Measurements from ENCODE around the gene FBXO47.
"Not testable (repeated sequence)": the region's sequence is repeated elsewhere in the genome, so short reads cannot be mapped to it uniquely, and the experiment has no call there.

The FBXO47 gene

GRCh38 chr17:38920374-38921291 is 46.6 kb downstream of the FBXO47 start:
- no peak for DNase-seq

GRCh38 chr17:38919316-38920078 is 47.7 kb downstream of the FBXO47 start:
- DNase-seq, result no peak

- DNase-seq, result no peak
Measured at GRCh38 chr17:38918916-38919315, 48.3 kb downstream of the FBXO47 start.

GRCh38 chr17:38918129-38918913 is 48.9 kb downstream of the FBXO47 start:
- no peak for DNase-seq

GRCh38 chr17:38917259-38917658 is 49.9 kb downstream of the FBXO47 start:
- DNase-seq, result no peak

GRCh38 chr17:38916771-38917170 is 50.4 kb downstream of the FBXO47 start:
- no peak for DNase-seq

- no peak for DNase-seq
Measured at GRCh38 chr17:38915639-38915995, 51.6 kb downstream of the FBXO47 start.

- DNase-seq, result no peak
Measured at GRCh38 chr17:38914741-38915638, 52.2 kb downstream of the FBXO47 start.

GRCh38 chr17:38912221-38912813 is 54.9 kb downstream of the FBXO47 start:
- no peak for DNase-seq

- DNase-seq, result not testable (repeated sequence)
Measured at GRCh38 chr17:38911731-38912081, 55.5 kb downstream of the FBXO47 start.

- DNase-seq, result no peak
Measured at GRCh38 chr17:38911081-38911730, 56.0 kb downstream of the FBXO47 start.

- DNase-seq, result no peak
Measured at GRCh38 chr17:38910325-38910724, 56.9 kb downstream of the FBXO47 start.

GRCh38 chr17:38908676-38909181 is 58.5 kb downstream of the FBXO47 start:
- no peak for DNase-seq

- no peak for DNase-seq
Measured at GRCh38 chr17:38907930-38908675, 59.1 kb downstream of the FBXO47 start.

- DNase-seq, result no peak
Measured at GRCh38 chr17:38906460-38907228, 60.6 kb downstream of the FBXO47 start.

- DNase-seq, result no peak
Measured at GRCh38 chr17:38905375-38905774, 61.8 kb downstream of the FBXO47 start.

- no peak for DNase-seq
Measured at GRCh38 chr17:38904892-38905291, 62.3 kb downstream of the FBXO47 start.

- no peak for DNase-seq
Measured at GRCh38 chr17:38903404-38903803, 63.8 kb downstream of the FBXO47 start.

GRCh38 chr17:38900978-38901656 is 66.1 kb downstream of the FBXO47 start:
- DNase-seq, result peak; percentile 59

Measured in activated CD4-positive, alpha-beta T cell treated with anti-CD3 and anti-CD28 coated beads, Interleukin-2, amount 50 U/mL, for 16 hours (primary cell).